GM10266 (cell line): ENCODE results near the gene KAZN.

ENCODE experiments used
- DNase-seq: peaks from one replicate; pipeline ENCODE4 v3.0.0; 2012; ENCODE audit errors: extremely low spot score
- CTCF ChIP-seq: IDR thresholded peaks from 2 replicates; pipeline ENCODE4 v1.5.1; 2012; ENCODE audit warnings: mild to moderate bottlenecking, low read depth; ENCODE audit not compliant: control insufficient read depth, insufficient read depth; ENCODE audit errors: missing control alignments

Gene KAZN

GRCh38 chr1:14755518-14756252, 157.2 kb downstream of the KAZN start:
- no peak for DNase-seq
- TF ChIP-seq CTCF = no peak

- no peak for DNase-seq
- TF ChIP-seq CTCF = no peak
Observed at GRCh38 chr1:14756589-14757285, 158.3 kb downstream of the KAZN start.

GRCh38 chr1:14757286-14757625, 158.8 kb downstream of the KAZN start:
- DNase-seq = no peak
- no peak for TF ChIP-seq CTCF

DNA sequence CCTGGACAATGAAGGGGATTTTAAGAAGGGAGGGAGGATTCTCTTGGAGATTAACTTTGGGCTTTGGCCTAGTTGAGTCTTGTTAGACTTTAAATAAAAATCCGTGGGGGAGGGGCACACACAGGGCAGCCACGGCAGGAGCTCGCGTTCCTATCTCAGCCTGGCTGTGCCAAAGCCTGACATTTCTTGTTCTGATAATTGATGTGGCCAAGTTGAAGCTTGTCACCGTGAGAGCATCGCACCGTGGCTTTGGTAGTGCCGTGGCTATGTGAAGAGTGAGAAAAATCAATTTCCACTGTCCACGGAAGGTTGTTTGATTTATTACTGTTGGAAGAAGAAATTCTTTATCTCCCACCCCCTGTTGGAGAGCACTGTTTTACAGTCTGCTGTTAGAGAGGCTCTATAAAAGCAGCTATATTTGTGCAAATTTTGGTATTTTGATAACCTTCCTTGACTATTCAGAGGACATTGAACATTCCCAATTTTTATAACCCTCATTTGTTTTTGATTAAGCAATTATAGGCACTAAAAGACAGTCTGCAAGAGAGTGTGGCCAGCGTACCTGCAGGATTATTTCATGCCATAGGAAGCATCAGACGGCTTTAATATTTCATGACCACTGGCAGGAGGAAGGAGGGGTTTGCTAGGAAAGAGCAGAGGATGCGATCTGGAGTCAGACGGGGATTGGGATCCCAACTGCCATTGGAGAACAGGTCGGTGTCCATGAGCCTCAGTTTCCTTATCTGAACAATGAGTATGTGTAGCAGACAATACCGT, 160.7 kb downstream of the KAZN start:
- DNase-seq = no peak

GRCh38 chr1:14759843-14760242, 161.4 kb downstream of the KAZN start:
- TF ChIP-seq CTCF = no peak
- DNase-seq = no peak

More for the DNA sequence above, 160.7 kb downstream of the KAZN start:
- no peak for TF ChIP-seq CTCF

- TF ChIP-seq CTCF = no peak
- DNase-seq = no peak
Observed at GRCh38 chr1:14760780-14761179, 162.3 kb downstream of the KAZN start.
